ENCODE data around the gene PRR3.

DNA sequence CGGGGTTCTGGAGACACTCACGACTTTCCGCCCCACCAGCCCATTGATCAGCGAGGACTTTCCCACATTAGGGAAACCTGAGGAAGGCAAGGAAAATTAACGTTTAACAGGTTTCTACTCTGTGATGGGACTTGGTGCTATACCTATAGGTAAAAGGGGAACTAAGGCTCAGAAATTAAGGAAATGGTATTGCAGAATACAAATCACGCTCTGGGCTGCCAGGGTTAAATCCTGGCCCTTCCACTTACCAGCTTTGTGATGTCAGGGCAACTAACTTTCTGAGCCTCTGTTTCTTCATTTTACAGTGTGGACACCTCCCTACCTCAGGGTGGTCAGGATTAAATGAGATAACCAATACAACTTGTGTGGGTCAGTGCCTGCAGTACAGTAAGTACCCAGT, 9.6 kb upstream of the PRR3 start:
- TF ChIP-seq CTCF (conservative IDR thresholded peaks at IDR 0.05; ENCODE audit: low read length), result no peak
- TF ChIP-seq EZH2phosphoT487 (IDR thresholded peaks at IDR 0.05; ENCODE audit: borderline replicate concordance), result no peak
